Uterus (tissue), 4 donors: ENCODE data around the gene KLHL12. TPM values are rescaled to one million over a fixed set of nuclear protein-coding genes. Genes with fewer than 3 reads are reported as not detected.

Experiments
- DNase-seq, 2 donors: peaks; one replicate each; pipeline ENCODE4 v3.0.0-alpha.2; 2019 to 2020
- H3K27ac ChIP-seq, 2 donors: fragments of 200-600 bp; sonication (generic); 1 replicate in 1 of 2; 2 replicates in 1 of 2; pipeline ENCODE4 v1.5.1; 2016 to 2018
- H3K27me3 ChIP-seq, 2 donors: fragments of 200-600 bp; sonication (generic); one replicate each; pipeline ENCODE4 v1.5.1; 2018 to 2019; ENCODE audit warnings: control low read depth in 1 of 2
- H3K36me3 ChIP-seq, 2 donors: fragments of 200-600 bp; sonication (generic); one replicate each; pipeline ENCODE4 v1.5.1; 2019; ENCODE audit warnings: control low read depth in 1 of 2
- H3K4me1 ChIP-seq, 2 donors: fragments of 200-600 bp; sonication (generic); one replicate each; pipeline ENCODE4 v1.5.1; 2018 to 2019; ENCODE audit warnings: control low read depth in 1 of 2
- H3K4me3 ChIP-seq, 2 donors: fragments of 200-600 bp; sonication (generic); 1 replicate in 1 of 2; 2 replicates in 1 of 2; pipeline ENCODE4 v1.5.1; 2018 to 2019; ENCODE audit warnings: mild to moderate bottlenecking in 1 of 2
- H3K9me3 ChIP-seq, 2 donors: fragments of 200-600 bp; sonication (generic); one replicate each; pipeline ENCODE4 v1.5.1; 2019; ENCODE audit warnings: control low read depth in 1 of 2
- POLR2A ChIP-seq, 2 donors: fragments of 450-650 bp; IDR thresholded peaks; one replicate each; pipeline ENCODE4 v1.6.1; 2016; ENCODE audit warnings: antibody characterized with exemption in 2 of 2, mild to moderate bottlenecking in 1 of 2, moderate library complexity in 1 of 2
- intact Hi-C: fragments of 100-400 bp; cut with DNase I; formaldehyde crosslinking; loops from one replicate; pipeline ENCODE4 v1.15.1; 2023; ENCODE audit warnings: low total_unique reads
- total RNA-seq, 4 donors: library from RNA; depleted of rRNA in 3 of 4; stranded (reverse); fragments of >200 nt in 3 of 4; gene quantifications; one replicate each; pipeline versions ENCODE4 v1.1.0 to v1.2.4, GENCODE V29; 2014 to 2023
- TF ChIP-seq, protein P1 (sequence below), 4 experiments: fragments of 200-600 bp in 2 of 4; fragments of 450-650 bp in 2 of 4; sonication (generic) in 2 of 4; IDR thresholded peaks; one replicate each; pipeline ENCODE4 v1.5.1; 2016 to 2019; ENCODE audit warnings: antibody characterized with exemption in 4 of 4, mild to moderate bottlenecking in 2 of 4, moderate library complexity in 1 of 4
- donor health status: DM: yes; HTN: yes; CAD: no.

KLHL12 gene
- total RNA-seq, 4 donors from 2014 or later: 6.4 to 34.1 (median 20.4) TPM

- no peak for DNase-seq
- H3K36me3 ChIP-seq: no peaks in the 10 kb centered on the region
- no peak overlapping the region for H3K27ac ChIP-seq
- H3K4me1 ChIP-seq: no peaks in the 10 kb centered on the region
- TF ChIP-seq, protein P1, sequence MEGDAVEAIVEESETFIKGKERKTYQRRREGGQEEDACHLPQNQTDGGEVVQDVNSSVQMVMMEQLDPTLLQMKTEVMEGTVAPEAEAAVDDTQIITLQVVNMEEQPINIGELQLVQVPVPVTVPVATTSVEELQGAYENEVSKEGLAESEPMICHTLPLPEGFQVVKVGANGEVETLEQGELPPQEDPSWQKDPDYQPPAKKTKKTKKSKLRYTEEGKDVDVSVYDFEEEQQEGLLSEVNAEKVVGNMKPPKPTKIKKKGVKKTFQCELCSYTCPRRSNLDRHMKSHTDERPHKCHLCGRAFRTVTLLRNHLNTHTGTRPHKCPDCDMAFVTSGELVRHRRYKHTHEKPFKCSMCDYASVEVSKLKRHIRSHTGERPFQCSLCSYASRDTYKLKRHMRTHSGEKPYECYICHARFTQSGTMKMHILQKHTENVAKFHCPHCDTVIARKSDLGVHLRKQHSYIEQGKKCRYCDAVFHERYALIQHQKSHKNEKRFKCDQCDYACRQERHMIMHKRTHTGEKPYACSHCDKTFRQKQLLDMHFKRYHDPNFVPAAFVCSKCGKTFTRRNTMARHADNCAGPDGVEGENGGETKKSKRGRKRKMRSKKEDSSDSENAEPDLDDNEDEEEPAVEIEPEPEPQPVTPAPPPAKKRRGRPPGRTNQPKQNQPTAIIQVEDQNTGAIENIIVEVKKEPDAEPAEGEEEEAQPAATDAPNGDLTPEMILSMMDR (IDR thresholded peaks at IDR 0.05): no peak
- no peak for TF ChIP-seq POLR2A (IDR thresholded peaks at IDR 0.05)
- H3K9me3 ChIP-seq: no peaks in the 10 kb centered on the region
- H3K27me3 ChIP-seq: no peaks in the 10 kb centered on the region
- H3K4me3 ChIP-seq: no peak overlapping the region
- intact Hi-C loops: no loop called here
Measured at GRCh38 chr1:202854787-202855186, 72.2 kb downstream of the KLHL12 start.

DNA sequence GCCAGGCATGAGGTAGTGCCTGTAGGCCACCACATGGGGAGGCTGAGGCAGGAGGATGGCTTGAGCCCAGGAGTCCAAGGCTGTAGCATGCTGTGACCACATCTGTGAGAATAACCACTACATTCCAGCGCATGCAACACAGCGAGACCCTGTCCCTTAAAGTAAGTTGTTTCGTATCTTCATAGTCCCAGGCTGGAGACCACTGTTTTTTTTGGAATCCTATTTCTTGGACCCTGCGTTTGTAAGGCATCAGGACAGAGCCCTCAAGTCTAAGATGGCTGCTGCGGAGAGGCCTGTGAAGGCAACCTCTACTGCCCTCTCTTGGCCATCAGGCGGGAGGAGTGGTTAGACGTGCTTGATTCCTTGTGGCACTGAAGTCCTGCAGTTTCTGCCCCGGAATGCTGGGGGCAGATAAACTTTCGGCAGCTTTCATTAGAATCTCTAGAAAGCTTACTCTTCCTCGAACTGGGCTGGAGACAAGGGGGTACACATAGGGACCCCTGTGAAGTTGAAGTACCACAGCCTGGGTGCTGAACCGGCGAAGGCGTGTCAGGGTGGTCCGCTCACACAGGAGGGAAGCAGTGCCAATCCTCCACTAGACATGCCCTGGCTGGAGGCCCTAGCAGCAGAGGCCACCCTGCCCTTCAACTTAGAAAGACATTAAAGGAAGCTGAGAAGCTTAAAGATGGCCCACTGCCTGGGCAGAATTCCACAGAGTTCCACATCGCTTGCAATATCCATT lies 74.7 kb downstream of the KLHL12 start:
- no peaks in the 10 kb centered on the region for H3K4me1 ChIP-seq
- no peaks in the 10 kb centered on the region for H3K9me3 ChIP-seq
- no peaks in the 10 kb centered on the region for H3K27me3 ChIP-seq
- TF ChIP-seq, protein P1 (IDR thresholded peaks at IDR 0.05): no peak
- TF ChIP-seq POLR2A (IDR thresholded peaks at IDR 0.05): no peak
- intact Hi-C loops: no loop called here
- DNase-seq: no peak
- no peaks in the 10 kb centered on the region for H3K36me3 ChIP-seq
- H3K4me3 ChIP-seq: no peak overlapping the region
- H3K27ac ChIP-seq: no peak overlapping the region

DNA sequence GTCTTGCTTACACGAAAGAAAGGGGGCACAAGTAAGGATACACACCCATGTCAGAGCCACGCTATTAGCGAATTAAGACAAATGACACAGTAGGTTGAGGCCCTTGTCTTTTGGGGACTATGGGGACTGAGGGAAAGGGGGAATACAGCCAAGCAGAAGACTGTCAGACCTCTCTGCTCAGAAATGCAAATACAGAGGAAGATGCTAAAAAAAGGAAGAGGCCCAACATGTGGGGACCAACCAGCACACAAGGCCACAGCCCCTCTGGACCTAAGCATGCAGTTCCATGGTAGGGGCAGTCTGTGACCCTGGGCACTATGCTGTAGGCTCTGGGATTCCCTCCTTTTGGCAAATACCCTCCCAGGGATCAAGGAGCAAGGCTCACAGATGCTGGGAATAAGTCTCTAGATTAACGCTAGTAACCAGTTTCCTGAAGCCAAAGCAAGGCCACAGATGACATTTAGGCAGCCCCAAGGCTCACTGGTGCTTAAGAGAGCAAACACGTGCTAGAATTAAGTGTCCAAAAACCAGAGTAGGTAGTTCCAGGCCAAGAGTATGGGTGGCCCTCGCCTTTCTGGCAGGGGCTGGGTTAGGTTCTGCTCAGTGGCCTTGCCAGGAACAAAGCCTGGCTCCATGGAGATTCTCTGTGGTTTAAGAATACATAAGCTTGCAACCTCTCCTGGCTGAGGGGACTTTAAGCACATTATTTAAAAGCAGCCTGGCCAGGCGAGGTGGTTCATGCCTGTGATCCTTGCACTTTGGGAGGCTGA lies 76.3 kb downstream of the KLHL12 start:
- H3K27ac ChIP-seq: no peak overlapping the region
- intact Hi-C loops: no loop called here
- no peak for DNase-seq

DNA sequence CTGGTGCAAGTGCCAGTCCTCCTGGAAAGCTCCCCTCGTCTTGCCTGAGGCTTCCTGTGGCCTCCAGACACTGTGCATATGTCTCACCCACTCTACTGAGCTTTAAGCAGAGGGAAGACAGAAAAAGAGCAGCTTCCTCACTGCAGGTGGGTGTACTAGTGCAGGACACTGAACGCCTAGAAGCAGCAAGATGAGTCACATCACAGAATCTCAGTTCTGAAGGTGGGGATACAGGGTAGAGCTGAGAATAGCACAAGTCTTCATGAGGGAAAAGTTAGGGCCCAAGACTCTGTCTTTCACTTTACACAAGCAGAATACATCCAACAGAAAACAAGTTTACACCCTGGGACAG lies 78.9 kb downstream of the KLHL12 start:
- DNase-seq: no peak
- intact Hi-C loops: no loop called here
- no peaks in the 10 kb centered on the region for H3K27me3 ChIP-seq
- no peaks in the 10 kb centered on the region for H3K9me3 ChIP-seq
- no peaks in the 10 kb centered on the region for H3K36me3 ChIP-seq
- no peaks in the 10 kb centered on the region for H3K4me1 ChIP-seq
- H3K27ac ChIP-seq: no peak overlapping the region
- TF ChIP-seq, protein P1 (IDR thresholded peaks at IDR 0.05): no peak
- TF ChIP-seq POLR2A (IDR thresholded peaks at IDR 0.05): no peak
- H3K4me3 ChIP-seq: no peak overlapping the region

More for the DNA sequence above, 76.3 kb downstream of the KLHL12 start:
- H3K4me1 ChIP-seq: no peaks in the 10 kb centered on the region
- no peak overlapping the region for H3K4me3 ChIP-seq
- H3K27me3 ChIP-seq: no peaks in the 10 kb centered on the region
- no peaks in the 10 kb centered on the region for H3K9me3 ChIP-seq
- no peaks in the 10 kb centered on the region for H3K36me3 ChIP-seq
- TF ChIP-seq, protein P1 (IDR thresholded peaks at IDR 0.05): no peak
- TF ChIP-seq POLR2A (IDR thresholded peaks at IDR 0.05): no peak

- intact Hi-C loops: no loop called here
- Histone ChIP-seq H3K4me1 (no peaks in the 10 kb centered on the region), H3K9me3 (no peaks in the 10 kb centered on the region), H3K27me3 (no peaks in the 10 kb centered on the region), H3K36me3 (no peaks in the 10 kb centered on the region), H3K4me3 (no peak overlapping the region), H3K27ac (no peak overlapping the region)
- no peak for DNase-seq
- TF ChIP-seq, protein P1 (IDR thresholded peaks at IDR 0.05): no peak
- no peak for TF ChIP-seq POLR2A (IDR thresholded peaks at IDR 0.05)
Measured at GRCh38 chr1:202844935-202845334, 82.1 kb downstream of the KLHL12 start.
